HFFc6 (cell line): ENCODE results near the gene OLIG2. TPM values are rescaled to one million over a fixed set of nuclear protein-coding genes. Genes with fewer than 3 reads are reported as not detected.

ENCODE experiments used
- DNase-seq: peaks from one replicate; pipeline ENCODE4 v3.0.0-alpha.2; 2018
- H3K27ac Mint-ChIP-seq: 2 replicates; pipeline ENCODE4 v1.8.0; 2020; ENCODE audit warnings: mild to moderate bottlenecking, mixed read lengths
- H3K27me3 Mint-ChIP-seq: 2 replicates; pipeline ENCODE4 v1.8.0; 2021; ENCODE audit warnings: mild to moderate bottlenecking, moderate library complexity, mixed read lengths; ENCODE audit not compliant: insufficient read depth
- H3K36me3 Mint-ChIP-seq: 2 replicates; pipeline ENCODE4 v1.8.0; 2021; ENCODE audit warnings: low read depth, mixed read lengths
- H3K4me1 Mint-ChIP-seq: 2 replicates; pipeline ENCODE4 v1.8.0; 2020; ENCODE audit warnings: low read depth, mixed read lengths
- H3K4me3 Mint-ChIP-seq: 2 replicates; pipeline ENCODE4 v1.8.0; 2020; ENCODE audit warnings: mild to moderate bottlenecking, moderate library complexity, mixed read lengths
- H3K9me3 Mint-ChIP-seq: 2 replicates; pipeline ENCODE4 v1.8.0; 2020; ENCODE audit warnings: mild to moderate bottlenecking, mixed read lengths
- total RNA-seq, 6 experiments: library from RNA; stranded (reverse); fragmentation: NEBNext Ultra II Directional; extraction: Animal tissue kit (Norgen Biotek cat#: 25700); gene quantifications; 2 replicates in 1 of 6; 3 replicates in 5 of 6; pipeline ENCODE4 v1.2.3, GENCODE V29; 2021
- TF ChIP-seq, protein P1 (sequence below): fragments of 200-600 bp; sonication (generic); IDR thresholded peaks from 2 replicates; pipeline ENCODE4 v1.5.0; 2021; ENCODE audit warnings: antibody characterized with exemption, mild to moderate bottlenecking

OLIG2 gene
- total RNA-seq, 6 experiments from 2014 or later, result not detected

GRCh38 chr21:33023574-33024200, 2.0 kb upstream of the OLIG2 start:
- Mint-ChIP-seq H3K4me1 (no peaks in the 10 kb centered on the region), H3K36me3 (no peaks in the 10 kb centered on the region), H3K27ac (no peak overlapping the region), H3K27me3 (peaks cover 80% of the 10 kb centered on the region), H3K9me3 (no peaks in the 10 kb centered on the region), H3K4me3 (no peak overlapping the region)
- TF ChIP-seq, protein P1, sequence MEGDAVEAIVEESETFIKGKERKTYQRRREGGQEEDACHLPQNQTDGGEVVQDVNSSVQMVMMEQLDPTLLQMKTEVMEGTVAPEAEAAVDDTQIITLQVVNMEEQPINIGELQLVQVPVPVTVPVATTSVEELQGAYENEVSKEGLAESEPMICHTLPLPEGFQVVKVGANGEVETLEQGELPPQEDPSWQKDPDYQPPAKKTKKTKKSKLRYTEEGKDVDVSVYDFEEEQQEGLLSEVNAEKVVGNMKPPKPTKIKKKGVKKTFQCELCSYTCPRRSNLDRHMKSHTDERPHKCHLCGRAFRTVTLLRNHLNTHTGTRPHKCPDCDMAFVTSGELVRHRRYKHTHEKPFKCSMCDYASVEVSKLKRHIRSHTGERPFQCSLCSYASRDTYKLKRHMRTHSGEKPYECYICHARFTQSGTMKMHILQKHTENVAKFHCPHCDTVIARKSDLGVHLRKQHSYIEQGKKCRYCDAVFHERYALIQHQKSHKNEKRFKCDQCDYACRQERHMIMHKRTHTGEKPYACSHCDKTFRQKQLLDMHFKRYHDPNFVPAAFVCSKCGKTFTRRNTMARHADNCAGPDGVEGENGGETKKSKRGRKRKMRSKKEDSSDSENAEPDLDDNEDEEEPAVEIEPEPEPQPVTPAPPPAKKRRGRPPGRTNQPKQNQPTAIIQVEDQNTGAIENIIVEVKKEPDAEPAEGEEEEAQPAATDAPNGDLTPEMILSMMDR, result no peak
- no peak for DNase-seq

DNA sequence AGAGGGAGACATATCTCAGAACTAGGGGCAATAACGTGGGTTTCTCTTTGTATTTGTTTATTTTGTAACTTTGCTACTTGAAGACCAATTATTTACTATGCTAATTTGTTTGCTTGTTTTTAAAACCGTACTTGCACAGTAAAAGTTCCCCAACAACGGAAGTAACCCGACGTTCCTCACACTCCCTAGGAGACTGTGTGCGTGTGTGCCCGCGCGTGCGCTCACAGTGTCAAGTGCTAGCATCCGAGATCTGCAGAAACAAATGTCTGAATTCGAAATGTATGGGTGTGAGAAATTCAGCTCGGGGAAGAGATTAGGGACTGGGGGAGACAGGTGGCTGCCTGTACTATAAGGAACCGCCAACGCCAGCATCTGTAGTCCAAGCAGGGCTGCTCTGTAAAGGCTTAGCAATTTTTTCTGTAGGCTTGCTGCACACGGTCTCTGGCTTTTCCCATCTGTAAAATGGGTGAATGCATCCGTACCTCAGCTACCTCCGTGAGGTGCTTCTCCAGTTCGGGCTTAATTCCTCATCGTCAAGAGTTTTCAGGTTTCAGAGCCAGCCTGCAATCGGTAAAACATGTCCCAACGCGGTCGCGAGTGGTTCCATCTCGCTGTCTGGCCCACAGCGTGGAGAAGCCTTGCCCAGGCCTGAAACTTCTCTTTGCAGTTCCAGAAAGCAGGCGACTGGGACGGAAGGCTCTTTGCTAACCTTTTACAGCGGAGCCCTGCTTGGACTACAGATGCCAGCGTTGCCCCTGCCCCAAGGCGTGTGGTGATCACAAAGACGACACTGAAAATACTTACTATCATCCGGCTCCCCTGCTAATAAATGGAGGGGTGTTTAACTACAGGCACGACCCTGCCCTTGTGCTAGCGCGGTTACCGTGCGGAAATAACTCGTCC, 1.3 kb upstream of the OLIG2 start:
- Mint-ChIP-seq H3K4me3 (no peak overlapping the region), H3K27me3 (peaks cover 80% of the 10 kb centered on the region), H3K9me3 (no peaks in the 10 kb centered on the region), H3K4me1 (no peaks in the 10 kb centered on the region), H3K27ac (no peak overlapping the region), H3K36me3 (no peaks in the 10 kb centered on the region)
- TF ChIP-seq, protein P1, result no peak
- DNase-seq, result no peak

GRCh38 chr21:33025106-33025488, 638 bp upstream of the OLIG2 start:
- DNase-seq, result no peak
- Mint-ChIP-seq H3K4me3 (no peak overlapping the region), H3K4me1 (no peaks in the 10 kb centered on the region), H3K9me3 (no peaks in the 10 kb centered on the region), H3K27ac (no peak overlapping the region), H3K36me3 (no peaks in the 10 kb centered on the region), H3K27me3 (peaks cover 84% of the 10 kb centered on the region)
- TF ChIP-seq, protein P1, result peak; percentile 25; the same call in 1 of the 2 replicates

GRCh38 chr21:33026443-33026858, 716 bp downstream of the OLIG2 start:
- no peaks in the 10 kb centered on the region for H3K9me3 Mint-ChIP-seq
- TF ChIP-seq, protein P1, result no peak
- no peak for DNase-seq
- no peaks in the 10 kb centered on the region for H3K4me1 Mint-ChIP-seq
- no peak overlapping the region for H3K27ac Mint-ChIP-seq
- no peak overlapping the region for H3K4me3 Mint-ChIP-seq
- H3K27me3 Mint-ChIP-seq, result peaks cover 84% of the 10 kb centered on the region
- no peaks in the 10 kb centered on the region for H3K36me3 Mint-ChIP-seq

DNA sequence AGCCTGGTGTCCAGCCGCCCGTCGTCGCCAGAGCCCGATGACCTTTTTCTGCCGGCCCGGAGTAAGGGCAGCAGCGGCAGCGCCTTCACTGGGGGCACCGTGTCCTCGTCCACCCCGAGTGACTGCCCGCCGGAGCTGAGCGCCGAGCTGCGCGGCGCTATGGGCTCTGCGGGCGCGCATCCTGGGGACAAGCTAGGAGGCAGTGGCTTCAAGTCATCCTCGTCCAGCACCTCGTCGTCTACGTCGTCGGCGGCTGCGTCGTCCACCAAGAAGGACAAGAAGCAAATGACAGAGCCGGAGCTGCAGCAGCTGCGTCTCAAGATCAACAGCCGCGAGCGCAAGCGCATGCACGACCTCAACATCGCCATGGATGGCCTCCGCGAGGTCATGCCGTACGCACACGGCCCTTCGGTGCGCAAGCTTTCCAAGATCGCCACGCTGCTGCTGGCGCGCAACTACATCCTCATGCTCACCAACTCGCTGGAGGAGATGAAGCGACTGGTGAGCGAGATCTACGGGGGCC, 1.2 kb downstream of the OLIG2 start:
- Mint-ChIP-seq H3K4me3 (no peak overlapping the region), H3K36me3 (no peaks in the 10 kb centered on the region), H3K4me1 (no peaks in the 10 kb centered on the region), H3K27me3 (peaks cover 84% of the 10 kb centered on the region), H3K9me3 (no peaks in the 10 kb centered on the region), H3K27ac (no peak overlapping the region)
- TF ChIP-seq, protein P1, result no peak
- no peak for DNase-seq
